Gastrocnemius medialis (tissue), 4 donors: ENCODE data around the gene PPP6R3.

Experiments
- POLR2A ChIP-seq, 2 donors: fragments of 450-650 bp; IDR thresholded peaks; one replicate each; pipeline ENCODE4 v1.6.1; 2017; ENCODE audit warnings: antibody characterized with exemption in 2 of 2, mild to moderate bottlenecking in 2 of 2, moderate library complexity in 2 of 2
- TF ChIP-seq, protein P1 (sequence below), 5 experiments: fragments of 450-650 bp in 3 of 5; fragments of 200-600 bp in 2 of 5; sonication (generic) in 2 of 5; IDR thresholded peaks in 4 of 5; conservative IDR thresholded peaks in 1 of 5; 1 replicate in 4 of 5; 2 replicates in 1 of 5; pipeline ENCODE4 v1.5.1; 2016 to 2019; ENCODE audit warnings: antibody characterized with exemption in 5 of 5, mild to moderate bottlenecking in 3 of 5, moderate library complexity in 3 of 5

DNA sequence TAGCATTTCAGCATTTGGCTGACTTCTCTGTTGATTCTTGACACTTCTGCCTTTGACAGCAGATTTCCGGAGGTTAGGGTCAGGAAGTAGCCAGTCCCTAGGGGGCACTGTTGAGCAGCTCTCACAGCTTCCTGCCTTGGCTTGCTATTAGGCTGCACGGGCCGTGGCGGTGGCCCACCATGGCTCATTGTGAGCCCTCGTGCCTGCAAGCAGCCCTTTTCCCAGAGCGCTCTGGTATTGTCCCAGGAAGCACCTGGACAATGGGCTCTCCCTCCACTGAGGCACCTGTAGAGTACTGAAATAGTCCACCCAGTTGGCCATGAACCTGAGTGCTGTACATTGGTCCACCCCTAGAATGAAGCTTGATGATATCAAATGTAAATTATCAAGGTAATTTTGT lies 123.5 kb downstream of the PPP6R3 start:
- TF ChIP-seq, protein P1, sequence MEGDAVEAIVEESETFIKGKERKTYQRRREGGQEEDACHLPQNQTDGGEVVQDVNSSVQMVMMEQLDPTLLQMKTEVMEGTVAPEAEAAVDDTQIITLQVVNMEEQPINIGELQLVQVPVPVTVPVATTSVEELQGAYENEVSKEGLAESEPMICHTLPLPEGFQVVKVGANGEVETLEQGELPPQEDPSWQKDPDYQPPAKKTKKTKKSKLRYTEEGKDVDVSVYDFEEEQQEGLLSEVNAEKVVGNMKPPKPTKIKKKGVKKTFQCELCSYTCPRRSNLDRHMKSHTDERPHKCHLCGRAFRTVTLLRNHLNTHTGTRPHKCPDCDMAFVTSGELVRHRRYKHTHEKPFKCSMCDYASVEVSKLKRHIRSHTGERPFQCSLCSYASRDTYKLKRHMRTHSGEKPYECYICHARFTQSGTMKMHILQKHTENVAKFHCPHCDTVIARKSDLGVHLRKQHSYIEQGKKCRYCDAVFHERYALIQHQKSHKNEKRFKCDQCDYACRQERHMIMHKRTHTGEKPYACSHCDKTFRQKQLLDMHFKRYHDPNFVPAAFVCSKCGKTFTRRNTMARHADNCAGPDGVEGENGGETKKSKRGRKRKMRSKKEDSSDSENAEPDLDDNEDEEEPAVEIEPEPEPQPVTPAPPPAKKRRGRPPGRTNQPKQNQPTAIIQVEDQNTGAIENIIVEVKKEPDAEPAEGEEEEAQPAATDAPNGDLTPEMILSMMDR (IDR thresholded peaks at IDR 0.05 in 4 of 5, conservative IDR thresholded peaks at IDR 0.05 in 1 of 5): peak in 4 of 5 experiments; percentile 48 to 62 (median 56)
- TF ChIP-seq POLR2A (IDR thresholded peaks at IDR 0.05): no peak
